ENCODE results near the gene L3MBTL2. TPM values are rescaled to one million over a fixed set of nuclear protein-coding genes. Genes with fewer than 3 reads are reported as not detected.
A peak's percentile ranks its signal among the peaks of the same experiment; 100 is the strongest.

The L3MBTL2 gene
- total and polyA plus RNA-seq, 2 of the 13 experiments (the other 11 are each of a cell fraction or from before 2014, with no cell fraction given): 13.8 to 33.7 TPM

DNA sequence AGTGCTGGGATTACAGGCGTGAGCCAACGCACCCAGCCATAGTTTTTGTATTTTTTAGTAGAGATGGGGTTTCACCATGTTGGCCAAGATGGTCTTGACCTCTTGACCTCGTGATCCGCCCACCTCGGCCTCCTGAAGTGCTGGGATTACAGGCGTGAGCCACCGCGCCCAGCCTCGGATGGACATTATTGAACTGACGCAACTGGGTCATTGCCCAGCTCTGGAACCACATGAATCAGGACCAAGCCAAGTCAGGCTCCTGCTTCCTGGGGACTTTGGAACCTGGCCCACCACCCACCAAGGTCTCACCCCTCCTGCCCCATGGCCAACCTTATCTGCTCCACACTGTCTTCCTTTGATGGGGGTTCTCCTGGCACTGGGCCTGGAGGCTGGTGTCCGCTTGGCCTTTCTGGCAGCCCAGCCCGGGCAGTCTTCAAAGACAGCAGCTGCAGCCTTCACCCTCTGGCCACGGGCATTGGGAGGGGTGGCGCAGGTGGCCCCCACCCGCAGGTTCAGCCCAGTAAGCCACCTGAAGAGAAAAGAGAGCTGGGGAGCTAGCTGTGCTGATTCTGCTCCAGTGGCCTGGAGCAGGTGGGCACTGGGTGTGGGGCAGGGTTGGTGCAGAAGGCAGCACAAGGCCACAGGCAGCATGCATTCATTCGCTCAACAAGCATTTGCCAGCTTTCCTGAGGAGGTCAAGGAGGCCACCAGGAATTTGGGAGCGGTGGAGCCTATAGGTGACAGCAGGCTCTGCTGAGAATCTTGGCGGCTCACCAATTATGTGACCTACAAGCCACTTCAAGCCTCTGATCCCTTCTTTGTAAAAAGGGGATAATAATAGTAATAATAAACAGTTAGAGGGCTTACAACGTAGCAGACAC lies 29.9 kb downstream of the L3MBTL2 start (continued):
- TF ChIP-seq, protein P1, sequence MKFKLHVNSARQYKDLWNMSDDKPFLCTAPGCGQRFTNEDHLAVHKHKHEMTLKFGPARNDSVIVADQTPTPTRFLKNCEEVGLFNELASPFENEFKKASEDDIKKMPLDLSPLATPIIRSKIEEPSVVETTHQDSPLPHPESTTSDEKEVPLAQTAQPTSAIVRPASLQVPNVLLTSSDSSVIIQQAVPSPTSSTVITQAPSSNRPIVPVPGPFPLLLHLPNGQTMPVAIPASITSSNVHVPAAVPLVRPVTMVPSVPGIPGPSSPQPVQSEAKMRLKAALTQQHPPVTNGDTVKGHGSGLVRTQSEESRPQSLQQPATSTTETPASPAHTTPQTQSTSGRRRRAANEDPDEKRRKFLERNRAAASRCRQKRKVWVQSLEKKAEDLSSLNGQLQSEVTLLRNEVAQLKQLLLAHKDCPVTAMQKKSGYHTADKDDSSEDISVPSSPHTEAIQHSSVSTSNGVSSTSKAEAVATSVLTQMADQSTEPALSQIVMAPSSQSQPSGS (CRISPR knock-in tag; IDR thresholded peaks at IDR 0.05): peak; percentile 39; the same call in 1 of the 2 replicates
- TF ChIP-seq HNRNPL (IDR thresholded peaks at IDR 0.05; ENCODE audit: low read depth, low read length) (peak; percentile 98), ZNF543 (CRISPR knock-in tag; IDR thresholded peaks at IDR 0.05) (peak; percentile 47; the same call in 1 of the 2 replicates), MED1 (CRISPR knock-in tag; IDR thresholded peaks at IDR 0.05) (peak; percentile 84), PITX1 (CRISPR knock-in tag; IDR thresholded peaks at IDR 0.05) (peak; percentile 49; the same call in 1 of the 2 replicates), TEAD3 (CRISPR knock-in tag; optimal IDR thresholded peaks at IDR 0.05; ENCODE audit: borderline replicate concordance) (peak; percentile 29), ZNF781 (CRISPR knock-in tag; IDR thresholded peaks at IDR 0.05; ENCODE audit: borderline replicate concordance, not compliant biosample characterization) (peak; percentile 49), CREB1 (IDR thresholded peaks at IDR 0.05) (no peak), CREB1 (CRISPR knock-in tag; IDR thresholded peaks at IDR 0.05) (peak; percentile 30; the same call in 1 of the 2 replicates), MIER2 (CRISPR knock-in tag; IDR thresholded peaks at IDR 0.05) (0 out of 2 replicates have a peak, but pooled peaks have one; percentile 36)
- TF ChIP-seq, protein P2, sequence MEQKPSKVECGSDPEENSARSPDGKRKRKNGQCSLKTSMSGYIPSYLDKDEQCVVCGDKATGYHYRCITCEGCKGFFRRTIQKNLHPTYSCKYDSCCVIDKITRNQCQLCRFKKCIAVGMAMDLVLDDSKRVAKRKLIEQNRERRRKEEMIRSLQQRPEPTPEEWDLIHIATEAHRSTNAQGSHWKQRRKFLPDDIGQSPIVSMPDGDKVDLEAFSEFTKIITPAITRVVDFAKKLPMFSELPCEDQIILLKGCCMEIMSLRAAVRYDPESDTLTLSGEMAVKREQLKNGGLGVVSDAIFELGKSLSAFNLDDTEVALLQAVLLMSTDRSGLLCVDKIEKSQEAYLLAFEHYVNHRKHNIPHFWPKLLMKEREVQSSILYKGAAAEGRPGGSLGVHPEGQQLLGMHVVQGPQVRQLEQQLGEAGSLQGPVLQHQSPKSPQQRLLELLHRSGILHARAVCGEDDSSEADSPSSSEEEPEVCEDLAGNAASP (CRISPR knock-in tag; IDR thresholded peaks at IDR 0.05; ENCODE audit: borderline replicate concordance): peak; percentile 65; the same call in 1 of the 2 replicates
- TF ChIP-seq, protein P3, sequence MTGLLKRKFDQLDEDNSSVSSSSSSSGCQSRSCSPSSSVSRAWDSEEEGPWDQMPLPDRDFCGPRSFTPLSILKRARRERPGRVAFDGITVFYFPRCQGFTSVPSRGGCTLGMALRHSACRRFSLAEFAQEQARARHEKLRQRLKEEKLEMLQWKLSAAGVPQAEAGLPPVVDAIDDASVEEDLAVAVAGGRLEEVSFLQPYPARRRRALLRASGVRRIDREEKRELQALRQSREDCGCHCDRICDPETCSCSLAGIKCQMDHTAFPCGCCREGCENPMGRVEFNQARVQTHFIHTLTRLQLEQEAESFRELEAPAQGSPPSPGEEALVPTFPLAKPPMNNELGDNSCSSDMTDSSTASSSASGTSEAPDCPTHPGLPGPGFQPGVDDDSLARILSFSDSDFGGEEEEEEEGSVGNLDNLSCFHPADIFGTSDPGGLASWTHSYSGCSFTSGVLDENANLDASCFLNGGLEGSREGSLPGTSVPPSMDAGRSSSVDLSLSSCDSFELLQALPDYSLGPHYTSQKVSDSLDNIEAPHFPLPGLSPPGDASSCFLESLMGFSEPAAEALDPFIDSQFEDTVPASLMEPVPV (CRISPR knock-in tag; IDR thresholded peaks at IDR 0.05): 0 out of 2 replicates have a peak, but pooled peaks have one; percentile 47
- TF ChIP-seq, protein P4, sequence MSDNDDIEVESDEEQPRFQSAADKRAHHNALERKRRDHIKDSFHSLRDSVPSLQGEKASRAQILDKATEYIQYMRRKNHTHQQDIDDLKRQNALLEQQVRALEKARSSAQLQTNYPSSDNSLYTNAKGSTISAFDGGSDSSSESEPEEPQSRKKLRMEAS (IDR thresholded peaks at IDR 0.05): 0 out of 2 replicates have a peak, but pooled peaks have one; percentile 40
- TF ChIP-seq, protein P5, sequence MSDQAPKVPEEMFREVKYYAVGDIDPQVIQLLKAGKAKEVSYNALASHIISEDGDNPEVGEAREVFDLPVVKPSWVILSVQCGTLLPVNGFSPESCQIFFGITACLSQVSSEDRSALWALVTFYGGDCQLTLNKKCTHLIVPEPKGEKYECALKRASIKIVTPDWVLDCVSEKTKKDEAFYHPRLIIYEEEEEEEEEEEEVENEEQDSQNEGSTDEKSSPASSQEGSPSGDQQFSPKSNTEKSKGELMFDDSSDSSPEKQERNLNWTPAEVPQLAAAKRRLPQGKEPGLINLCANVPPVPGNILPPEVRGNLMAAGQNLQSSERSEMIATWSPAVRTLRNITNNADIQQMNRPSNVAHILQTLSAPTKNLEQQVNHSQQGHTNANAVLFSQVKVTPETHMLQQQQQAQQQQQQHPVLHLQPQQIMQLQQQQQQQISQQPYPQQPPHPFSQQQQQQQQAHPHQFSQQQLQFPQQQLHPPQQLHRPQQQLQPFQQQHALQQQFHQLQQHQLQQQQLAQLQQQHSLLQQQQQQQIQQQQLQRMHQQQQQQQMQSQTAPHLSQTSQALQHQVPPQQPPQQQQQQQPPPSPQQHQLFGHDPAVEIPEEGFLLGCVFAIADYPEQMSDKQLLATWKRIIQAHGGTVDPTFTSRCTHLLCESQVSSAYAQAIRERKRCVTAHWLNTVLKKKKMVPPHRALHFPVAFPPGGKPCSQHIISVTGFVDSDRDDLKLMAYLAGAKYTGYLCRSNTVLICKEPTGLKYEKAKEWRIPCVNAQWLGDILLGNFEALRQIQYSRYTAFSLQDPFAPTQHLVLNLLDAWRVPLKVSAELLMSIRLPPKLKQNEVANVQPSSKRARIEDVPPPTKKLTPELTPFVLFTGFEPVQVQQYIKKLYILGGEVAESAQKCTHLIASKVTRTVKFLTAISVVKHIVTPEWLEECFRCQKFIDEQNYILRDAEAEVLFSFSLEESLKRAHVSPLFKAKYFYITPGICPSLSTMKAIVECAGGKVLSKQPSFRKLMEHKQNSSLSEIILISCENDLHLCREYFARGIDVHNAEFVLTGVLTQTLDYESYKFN (CRISPR knock-in tag; conservative IDR thresholded peaks at IDR 0.05): peak; percentile 77
- TF ChIP-seq, protein P6, sequence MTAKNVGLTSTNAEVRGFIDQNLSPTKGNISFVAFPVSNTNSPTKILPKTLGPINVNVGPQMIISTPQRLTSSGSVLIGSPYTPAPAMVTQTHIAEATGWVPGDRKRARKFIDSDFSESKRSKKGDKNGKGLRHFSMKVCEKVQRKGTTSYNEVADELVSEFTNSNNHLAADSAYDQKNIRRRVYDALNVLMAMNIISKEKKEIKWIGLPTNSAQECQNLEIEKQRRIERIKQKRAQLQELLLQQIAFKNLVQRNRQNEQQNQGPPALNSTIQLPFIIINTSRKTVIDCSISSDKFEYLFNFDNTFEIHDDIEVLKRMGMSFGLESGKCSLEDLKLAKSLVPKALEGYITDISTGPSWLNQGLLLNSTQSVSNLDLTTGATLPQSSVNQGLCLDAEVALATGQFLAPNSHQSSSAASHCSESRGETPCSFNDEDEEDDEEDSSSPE (CRISPR knock-in tag; IDR thresholded peaks at IDR 0.05): 0 out of 2 replicates have a peak, but pooled peaks have one; percentile 41
- TF ChIP-seq, protein P7, sequence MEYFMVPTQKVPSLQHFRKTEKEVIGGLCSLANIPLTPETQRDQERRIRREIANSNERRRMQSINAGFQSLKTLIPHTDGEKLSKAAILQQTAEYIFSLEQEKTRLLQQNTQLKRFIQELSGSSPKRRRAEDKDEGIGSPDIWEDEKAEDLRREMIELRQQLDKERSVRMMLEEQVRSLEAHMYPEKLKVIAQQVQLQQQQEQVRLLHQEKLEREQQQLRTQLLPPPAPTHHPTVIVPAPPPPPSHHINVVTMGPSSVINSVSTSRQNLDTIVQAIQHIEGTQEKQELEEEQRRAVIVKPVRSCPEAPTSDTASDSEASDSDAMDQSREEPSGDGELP (IDR thresholded peaks at IDR 0.05; ENCODE audit: borderline replicate concordance, low read depth): peak; percentile 30; the same call in 1 of the 2 replicates
